GM12801 (cell line): Measurements from ENCODE around the gene CLNS1A.

ENCODE experiments used
- CTCF ChIP-seq: IDR thresholded peaks from one replicate; pipeline ENCODE4 v1.5.1; 2011; ENCODE audit warnings: control low read depth; ENCODE audit not compliant: insufficient read length; ENCODE audit errors: extremely low read depth

CLNS1A gene

DNA sequence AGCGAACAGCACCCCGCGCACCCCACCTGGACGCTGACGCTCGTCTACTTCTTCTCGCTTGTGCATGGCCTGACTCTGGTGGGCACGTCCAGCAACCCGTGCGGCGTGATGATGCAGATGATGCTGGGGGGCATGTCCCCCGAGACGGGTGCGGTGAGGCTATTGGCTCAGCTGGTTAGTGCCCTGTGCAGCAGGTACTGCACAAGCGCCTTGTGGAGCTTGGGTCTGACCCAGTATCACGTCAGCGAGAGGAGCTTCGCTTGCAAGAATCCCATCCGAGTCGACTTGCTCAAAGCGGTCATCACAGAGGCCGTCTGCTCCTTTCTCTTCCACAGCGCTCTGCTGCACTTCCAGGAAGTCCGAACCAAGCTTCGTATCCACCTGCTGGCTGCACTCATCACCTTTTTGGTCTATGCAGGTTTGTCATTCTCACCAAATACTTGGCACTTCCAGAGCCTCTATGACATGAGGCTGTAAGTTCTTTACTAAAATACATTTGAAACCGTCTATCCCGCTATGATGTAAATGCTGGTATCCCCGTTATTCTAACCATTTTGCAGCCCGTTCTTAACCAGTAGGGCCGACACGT lies 47.3 kb downstream of the CLNS1A start:
- no peak for TF ChIP-seq CTCF

DNA sequence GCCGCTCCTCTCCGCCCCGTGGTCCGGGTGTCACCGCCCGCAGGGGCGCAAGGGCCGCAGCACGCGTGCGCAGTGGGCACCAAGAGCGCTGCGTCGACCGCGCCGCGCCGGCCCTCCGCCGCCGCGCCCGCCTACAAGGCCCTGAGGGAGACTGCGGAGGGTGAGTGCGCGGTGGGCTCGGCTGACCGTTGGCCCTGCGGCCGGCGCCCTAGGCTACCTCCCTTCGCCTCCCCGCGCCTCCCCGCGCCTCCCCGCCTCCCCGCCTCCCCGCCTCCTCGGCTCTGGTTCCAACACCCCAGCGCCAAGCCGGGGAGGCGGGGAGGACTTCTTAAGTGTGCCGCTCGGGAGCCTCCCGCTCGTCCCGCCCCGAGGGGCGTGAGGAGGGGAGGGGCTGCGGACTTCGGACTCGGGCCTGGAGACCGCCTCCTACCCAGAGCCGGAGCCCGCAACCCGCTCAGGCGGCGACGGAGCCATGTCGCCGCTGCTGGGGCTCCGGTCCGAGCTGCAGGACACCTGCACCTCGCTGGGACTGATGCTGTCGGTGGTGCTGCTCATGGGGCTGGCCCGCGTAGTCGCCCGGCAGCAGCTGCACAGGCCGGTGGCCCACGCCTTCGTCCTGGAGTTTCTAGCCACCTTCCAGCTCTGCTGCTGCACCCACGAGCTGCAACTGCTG lies 47.9 kb downstream of the CLNS1A start, which contains the start of gene AQP11:
Gene AQP11, plus strand, starts transcription at position 433 of the 673 bp plus-strand sequence. Its CDS starts 40 bp downstream, at position 473.
- TF ChIP-seq CTCF, result no peak

DNA sequence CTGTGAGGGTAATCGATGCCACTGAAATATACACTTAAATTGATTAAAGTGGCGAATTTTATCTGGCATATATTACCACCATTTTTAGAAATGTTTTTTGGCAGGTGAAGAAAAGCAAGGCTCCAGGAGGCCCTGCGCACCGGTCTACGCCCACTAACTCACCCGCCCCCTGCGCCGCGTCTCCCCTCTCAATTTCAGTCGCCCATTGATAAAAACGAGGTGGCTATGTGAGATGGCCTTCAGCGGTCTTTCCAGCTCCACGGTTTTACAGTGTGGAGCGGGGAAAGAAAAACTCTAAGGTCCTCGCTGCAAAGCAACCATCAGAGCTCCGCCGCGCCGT lies 48.4 kb downstream of the CLNS1A start:
- no peak for TF ChIP-seq CTCF

GRCh38 chr11:77580712-77581337 lies 56.8 kb downstream of the CLNS1A start:
- no peak for TF ChIP-seq CTCF

- no peak for TF ChIP-seq CTCF
Observed at GRCh38 chr11:77569676-77570070, 67.9 kb downstream of the CLNS1A start.

- no peak for TF ChIP-seq CTCF
Observed at GRCh38 chr11:77568916-77569675, 68.5 kb downstream of the CLNS1A start.

- no peak for TF ChIP-seq CTCF
Observed at GRCh38 chr11:77568306-77568705, 69.3 kb downstream of the CLNS1A start.
